ENCODE data around the gene RNASE11. TPM values are rescaled to one million over a fixed set of nuclear protein-coding genes. Genes with fewer than 3 reads are reported as not detected.
"Not testable (repeated sequence)": the region's sequence is repeated elsewhere in the genome, so short reads cannot be mapped to it uniquely, and the experiment has no call there.

RNASE11 gene
- total RNA-seq, 1 experiment from 2014 or later, result not detected

DNA sequence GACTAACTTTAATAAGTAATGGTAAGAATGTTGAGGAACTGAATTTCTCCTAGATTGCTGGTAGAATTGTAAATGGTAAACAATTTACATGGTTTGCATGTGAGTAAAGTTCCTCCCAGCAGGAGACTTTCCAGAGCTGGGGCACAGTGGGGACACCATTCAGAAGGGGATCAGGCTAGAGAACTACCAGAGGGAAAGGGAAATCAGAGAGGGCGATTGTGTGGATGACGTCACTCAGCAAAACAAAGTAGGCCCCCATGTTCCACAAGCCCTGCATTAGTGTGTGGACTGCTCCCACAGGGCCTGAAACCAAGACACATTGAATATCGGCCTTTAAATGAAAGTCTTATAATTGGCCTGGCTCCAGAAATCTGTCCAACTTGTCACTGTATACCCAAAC is 9.5 kb downstream of the RNASE11 start:
- POLR2A ChIA-PET, result no interaction called here
- H3K4me2 ChIP-seq (ENCODE audit: low read length), result no peak overlapping the region

DNA sequence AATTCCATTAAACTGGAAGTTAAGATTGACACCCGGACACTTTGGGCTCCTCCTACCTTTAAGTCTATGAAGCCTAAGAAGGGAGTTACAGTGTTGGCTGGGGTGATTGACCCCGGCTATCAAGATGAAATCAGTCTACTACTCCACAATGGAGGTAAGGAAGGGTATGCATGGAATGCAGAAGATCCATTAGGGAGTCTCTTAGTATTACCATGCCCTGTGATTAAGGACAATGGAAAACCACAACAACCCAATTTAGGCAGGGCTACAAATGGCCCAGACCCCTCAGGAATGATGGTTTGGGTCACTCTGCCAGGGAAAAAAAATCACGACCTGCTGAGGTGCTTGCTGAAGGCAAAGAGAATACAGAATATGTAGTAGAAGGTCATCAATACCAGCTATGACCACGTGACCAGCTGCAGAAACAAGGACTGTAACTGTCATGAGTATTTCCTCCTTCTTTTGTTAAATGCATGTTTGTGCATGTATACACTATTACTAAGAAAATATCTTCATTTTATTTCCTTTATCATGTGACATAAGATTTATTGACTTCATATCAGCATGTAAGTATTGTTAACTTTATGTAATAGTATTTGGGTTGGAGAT is 15.3 kb downstream of the RNASE11 start:
- H3K4me1 ChIP-seq (ENCODE audit: control insufficient read depth in 1 of 2, insufficient read depth in 2 of 2, low read length in 2 of 2); H3K4me3 ChIP-seq (replicated peaks in 1 of 2; ENCODE audit: low read depth in 1 of 2, low read length in 2 of 2); H3K9me3 ChIP-seq (ENCODE audit: control insufficient read depth in 1 of 2, insufficient read depth in 1 of 2, low read depth in 1 of 2, low read length in 2 of 2); CTCF ChIA-PET; DNase-seq (ENCODE audit: low read depth, low spot score); H2AFZ ChIP-seq (ENCODE audit: low read depth, low read length, poor library complexity, severe bottlenecking); POLR2A ChIA-PET; RAD21 ChIA-PET (ENCODE audit: low non-redundant PET in 1 of 2, low total read pairs in 2 of 2, uncharacterized antibody in 2 of 2, unreplicated experiment in 2 of 2); H3K9me2 ChIP-seq (ENCODE audit: insufficient read depth); intact Hi-C loops (cut with micrococcal nuclease); H3K9ac ChIP-seq (ENCODE audit: low read length); H3K27ac ChIP-seq (ENCODE audit: low read depth, low read length); H4K20me1 ChIP-seq (ENCODE audit: insufficient read depth); ATAC-seq; H3K36me3 ChIP-seq (ENCODE audit: control insufficient read depth in 1 of 2, insufficient read depth in 2 of 2, low read length in 2 of 2); H3K27me3 ChIP-seq (ENCODE audit: insufficient read depth, low read length); H3K4me2 ChIP-seq (ENCODE audit: low read length); BruUV-seq (replicated peaks); H3K79me2 ChIP-seq (ENCODE audit: insufficient read depth, low read length): not testable (repeated sequence)

More for the DNA sequence above, 9.5 kb downstream of the RNASE11 start:
- Histone ChIP-seq H2AFZ (ENCODE audit: low read depth, low read length, poor library complexity, severe bottlenecking) (no peak overlapping the region), H4K20me1 (ENCODE audit: insufficient read depth) (no peaks in the 10 kb centered on the region), H3K9me3 (ENCODE audit: control insufficient read depth in 1 of 2, insufficient read depth in 1 of 2, low read depth in 1 of 2, low read length in 2 of 2) (no peaks in the 10 kb centered on the region), H3K4me1 (ENCODE audit: control insufficient read depth in 1 of 2, insufficient read depth in 2 of 2, low read length in 2 of 2) (no peaks in the 10 kb centered on the region), H3K36me3 (ENCODE audit: control insufficient read depth in 1 of 2, insufficient read depth in 2 of 2, low read length in 2 of 2) (no peaks in the 10 kb centered on the region), H3K4me3 (replicated peaks in 1 of 2; ENCODE audit: low read depth in 1 of 2, low read length in 2 of 2) (no peak overlapping the region), H3K9me2 (ENCODE audit: insufficient read depth) (no peaks in the 10 kb centered on the region), H3K27ac (ENCODE audit: low read depth, low read length) (no peak overlapping the region), H3K9ac (ENCODE audit: low read length) (no peak overlapping the region), H3K79me2 (ENCODE audit: insufficient read depth, low read length) (no peaks in the 10 kb centered on the region), H3K27me3 (ENCODE audit: insufficient read depth, low read length) (no peaks in the 10 kb centered on the region)
- ATAC-seq, result no peak
- ChIA-PET RAD21 (ENCODE audit: low non-redundant PET in 1 of 2, low total read pairs in 2 of 2, uncharacterized antibody in 2 of 2, unreplicated experiment in 2 of 2) (no interaction called here), CTCF (no interaction called here)
- no peak for DNase-seq (ENCODE audit: low read depth, low spot score)
- no TSS peak for BruUV-seq (replicated peaks)
- no peak for TF ChIP-seq EGR1 (IDR thresholded peaks at IDR 0.05; ENCODE audit: low read depth)
- no peak for TF ChIP-seq SIN3A (IDR thresholded peaks at IDR 0.05; ENCODE audit: low read depth)
- no peak for TF ChIP-seq SRF (IDR thresholded peaks at IDR 0.05; ENCODE audit: low read depth)
- intact Hi-C loops (cut with micrococcal nuclease), result no loop called here

DNA sequence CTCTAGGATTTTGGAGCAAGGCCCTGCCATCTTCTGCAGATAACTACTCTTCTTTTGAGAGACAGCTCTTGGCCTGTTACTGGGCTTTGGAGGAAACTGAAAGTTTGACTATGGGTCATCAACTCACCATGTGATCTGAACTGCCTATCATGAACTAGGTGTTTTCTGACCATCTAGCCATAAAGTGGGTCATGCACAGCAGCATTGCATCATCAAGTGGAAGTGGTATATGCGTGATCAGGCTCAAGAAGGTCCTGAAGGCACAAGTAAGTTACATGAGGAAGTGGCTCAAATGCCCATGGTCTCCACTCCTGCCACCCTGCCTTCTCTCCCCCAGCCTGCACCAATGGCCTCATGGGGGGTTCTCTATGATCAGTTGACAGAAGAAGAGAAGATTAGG is 17.1 kb downstream of the RNASE11 start:
- H3K4me3 ChIP-seq (replicated peaks in 1 of 2; ENCODE audit: low read depth in 1 of 2, low read length in 2 of 2); H3K9ac ChIP-seq (ENCODE audit: low read length); RAD21 ChIA-PET (ENCODE audit: low non-redundant PET in 1 of 2, low total read pairs in 2 of 2, uncharacterized antibody in 2 of 2, unreplicated experiment in 2 of 2); H3K9me2 ChIP-seq (ENCODE audit: insufficient read depth); H2AFZ ChIP-seq (ENCODE audit: low read depth, low read length, poor library complexity, severe bottlenecking); CTCF ChIA-PET; H3K9me3 ChIP-seq (ENCODE audit: control insufficient read depth in 1 of 2, insufficient read depth in 1 of 2, low read depth in 1 of 2, low read length in 2 of 2); BruUV-seq (replicated peaks); DNase-seq (ENCODE audit: low read depth, low spot score); H3K27ac ChIP-seq (ENCODE audit: low read depth, low read length); intact Hi-C loops (cut with micrococcal nuclease); H3K79me2 ChIP-seq (ENCODE audit: insufficient read depth, low read length); ATAC-seq; H3K27me3 ChIP-seq (ENCODE audit: insufficient read depth, low read length); POLR2A ChIA-PET; H3K4me2 ChIP-seq (ENCODE audit: low read length); H4K20me1 ChIP-seq (ENCODE audit: insufficient read depth); H3K36me3 ChIP-seq (ENCODE audit: control insufficient read depth in 1 of 2, insufficient read depth in 2 of 2, low read length in 2 of 2); H3K4me1 ChIP-seq (ENCODE audit: control insufficient read depth in 1 of 2, insufficient read depth in 2 of 2, low read length in 2 of 2): not testable (repeated sequence)

DNA sequence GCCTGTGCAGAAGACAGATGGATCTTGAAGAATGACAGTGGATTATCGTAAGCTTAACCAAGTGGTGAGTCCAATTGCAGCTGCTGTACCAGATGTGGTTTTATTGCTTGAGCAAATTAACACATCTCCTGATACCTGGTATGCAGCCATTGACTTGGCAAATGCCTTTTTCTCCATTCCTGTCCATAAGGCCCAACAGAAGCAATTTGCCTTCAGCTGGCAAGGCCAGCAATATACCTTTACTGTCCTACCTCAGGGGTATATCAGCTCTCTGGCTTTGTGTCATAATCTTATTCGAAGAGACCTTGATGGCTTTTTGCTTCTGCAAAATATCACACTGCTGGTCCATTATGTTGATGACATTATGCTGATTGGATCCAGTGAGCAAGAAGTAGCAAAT is 17.9 kb downstream of the RNASE11 start:
- BruUV-seq (replicated peaks); H3K27ac ChIP-seq (ENCODE audit: low read depth, low read length); H3K4me2 ChIP-seq (ENCODE audit: low read length); intact Hi-C loops (cut with micrococcal nuclease); H3K36me3 ChIP-seq (ENCODE audit: control insufficient read depth in 1 of 2, insufficient read depth in 2 of 2, low read length in 2 of 2); ATAC-seq; H3K4me3 ChIP-seq (replicated peaks in 1 of 2; ENCODE audit: low read depth in 1 of 2, low read length in 2 of 2); H3K9me2 ChIP-seq (ENCODE audit: insufficient read depth); H3K9ac ChIP-seq (ENCODE audit: low read length); H4K20me1 ChIP-seq (ENCODE audit: insufficient read depth); CTCF ChIA-PET; H3K79me2 ChIP-seq (ENCODE audit: insufficient read depth, low read length); DNase-seq (ENCODE audit: low read depth, low spot score); H3K4me1 ChIP-seq (ENCODE audit: control insufficient read depth in 1 of 2, insufficient read depth in 2 of 2, low read length in 2 of 2); H3K27me3 ChIP-seq (ENCODE audit: insufficient read depth, low read length); POLR2A ChIA-PET; H2AFZ ChIP-seq (ENCODE audit: low read depth, low read length, poor library complexity, severe bottlenecking); H3K9me3 ChIP-seq (ENCODE audit: control insufficient read depth in 1 of 2, insufficient read depth in 1 of 2, low read depth in 1 of 2, low read length in 2 of 2); RAD21 ChIA-PET (ENCODE audit: low non-redundant PET in 1 of 2, low total read pairs in 2 of 2, uncharacterized antibody in 2 of 2, unreplicated experiment in 2 of 2): not testable (repeated sequence)
